Osteoblast (primary cell): ENCODE results near the gene RBM15B. TPM values are rescaled to one million over a fixed set of nuclear protein-coding genes. Genes with fewer than 3 reads are reported as not detected.
"Not testable (repeated sequence)": the region's sequence is repeated elsewhere in the genome, so short reads cannot be mapped to it uniquely, and the experiment has no call there.

Experiments
- DNase-seq: peaks from one replicate; pipeline ENCODE4 v3.0.0; 2011; ENCODE audit warnings: low spot score, mixed read lengths; ENCODE audit not compliant: insufficient read length; ENCODE audit errors: missing footprints
- H2AFZ ChIP-seq: 2 replicates; pipeline ENCODE4 v1.6.0; 2011; ENCODE audit warnings: mild to moderate bottlenecking, low read length
- H3K27ac ChIP-seq: 2 replicates; pipeline ENCODE4 v1.5.1; 2011; ENCODE audit warnings: mild to moderate bottlenecking, low read depth, low read length, moderate library complexity
- H3K27me3 ChIP-seq: 2 replicates; pipeline ENCODE4 v1.6.0; 2012; ENCODE audit warnings: mild to moderate bottlenecking, control low read depth, inconsistent platforms, low read length, moderate library complexity; ENCODE audit not compliant: insufficient read depth
- H3K36me3 ChIP-seq: 2 replicates; pipeline ENCODE4 v1.5.1; 2011; ENCODE audit warnings: mild to moderate bottlenecking, low read length, control low read depth, moderate library complexity; ENCODE audit not compliant: insufficient read depth
- H3K4me1 ChIP-seq: 2 replicates; pipeline ENCODE4 v1.5.1; 2011; ENCODE audit warnings: mild to moderate bottlenecking, low read length, control low read depth, moderate library complexity; ENCODE audit not compliant: insufficient read depth
- H3K4me2 ChIP-seq: 2 replicates; pipeline ENCODE4 v1.6.0; 2011; ENCODE audit warnings: mild to moderate bottlenecking, low read length; ENCODE audit not compliant: insufficient read depth
- H3K4me3 ChIP-seq: fragments of 200-600 bp; sonication (generic); 3 replicates; pipeline ENCODE4 v1.5.1; 2012; ENCODE audit warnings: mild to moderate bottlenecking, low read length, inconsistent platforms; ENCODE audit not compliant: insufficient read depth
- H3K79me2 ChIP-seq: 2 replicates; pipeline ENCODE4 v1.6.0; 2012; ENCODE audit warnings: mild to moderate bottlenecking, low read length, control low read depth, inconsistent platforms; ENCODE audit not compliant: insufficient read depth
- H3K9me3 ChIP-seq: 2 replicates; pipeline ENCODE4 v1.5.1; 2011; ENCODE audit warnings: low read depth, low read length, control low read depth
- H4K20me1 ChIP-seq: 2 replicates; pipeline ENCODE4 v1.6.0; 2012; ENCODE audit warnings: mild to moderate bottlenecking, low read length, control low read depth; ENCODE audit not compliant: insufficient read depth
- total RNA-seq: library from RNA; depleted of rRNA; stranded (reverse); fragments of >200 nt; gene quantifications from 2 replicates; pipeline ENCODE4 v1.2.3, GENCODE V29; 2012
- TF ChIP-seq, protein P1 (sequence below): IDR thresholded peaks from 2 replicates; pipeline ENCODE4 v1.5.1; 2011; ENCODE audit warnings: mild to moderate bottlenecking, low read depth, low read length, moderate library complexity; ENCODE audit errors: extremely low read depth

RBM15B gene
- total RNA-seq, 1 donor = 48.9 TPM

DNA sequence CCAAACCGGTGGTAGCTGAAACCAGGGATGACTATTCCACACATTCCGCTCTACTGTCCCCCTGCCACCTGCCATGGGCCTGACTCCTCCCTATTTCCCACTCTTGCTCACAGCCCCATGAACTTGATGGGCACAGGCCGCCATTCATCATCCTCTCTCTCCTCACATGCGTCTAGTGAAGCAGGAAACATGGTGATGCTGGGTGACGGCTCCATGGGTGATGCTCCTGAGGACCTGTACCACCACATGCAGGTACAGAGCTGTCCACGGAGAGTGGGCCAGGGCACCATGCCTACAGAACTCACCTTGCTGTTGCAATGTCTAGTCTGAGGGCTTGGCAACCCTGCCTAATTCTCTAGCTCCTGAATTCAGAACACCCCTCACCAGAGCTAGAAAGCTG is 29.3 kb upstream of the RBM15B start:
- DNase-seq = no peak
- no peaks in the 10 kb centered on the region for H4K20me1 ChIP-seq
- H3K27me3 ChIP-seq = no peaks in the 10 kb centered on the region
- no peaks in the 10 kb centered on the region for H3K36me3 ChIP-seq
- no peaks in the 10 kb centered on the region for H3K4me1 ChIP-seq
- H2AFZ ChIP-seq = no peak overlapping the region
- no peak overlapping the region for H3K4me2 ChIP-seq
- TF ChIP-seq, protein P1, sequence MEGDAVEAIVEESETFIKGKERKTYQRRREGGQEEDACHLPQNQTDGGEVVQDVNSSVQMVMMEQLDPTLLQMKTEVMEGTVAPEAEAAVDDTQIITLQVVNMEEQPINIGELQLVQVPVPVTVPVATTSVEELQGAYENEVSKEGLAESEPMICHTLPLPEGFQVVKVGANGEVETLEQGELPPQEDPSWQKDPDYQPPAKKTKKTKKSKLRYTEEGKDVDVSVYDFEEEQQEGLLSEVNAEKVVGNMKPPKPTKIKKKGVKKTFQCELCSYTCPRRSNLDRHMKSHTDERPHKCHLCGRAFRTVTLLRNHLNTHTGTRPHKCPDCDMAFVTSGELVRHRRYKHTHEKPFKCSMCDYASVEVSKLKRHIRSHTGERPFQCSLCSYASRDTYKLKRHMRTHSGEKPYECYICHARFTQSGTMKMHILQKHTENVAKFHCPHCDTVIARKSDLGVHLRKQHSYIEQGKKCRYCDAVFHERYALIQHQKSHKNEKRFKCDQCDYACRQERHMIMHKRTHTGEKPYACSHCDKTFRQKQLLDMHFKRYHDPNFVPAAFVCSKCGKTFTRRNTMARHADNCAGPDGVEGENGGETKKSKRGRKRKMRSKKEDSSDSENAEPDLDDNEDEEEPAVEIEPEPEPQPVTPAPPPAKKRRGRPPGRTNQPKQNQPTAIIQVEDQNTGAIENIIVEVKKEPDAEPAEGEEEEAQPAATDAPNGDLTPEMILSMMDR = no peak
- H3K79me2 ChIP-seq = no peaks in the 10 kb centered on the region
- H3K9me3 ChIP-seq = no peaks in the 10 kb centered on the region
- H3K27ac ChIP-seq = no peak overlapping the region
- no peak overlapping the region for H3K4me3 ChIP-seq

DNA sequence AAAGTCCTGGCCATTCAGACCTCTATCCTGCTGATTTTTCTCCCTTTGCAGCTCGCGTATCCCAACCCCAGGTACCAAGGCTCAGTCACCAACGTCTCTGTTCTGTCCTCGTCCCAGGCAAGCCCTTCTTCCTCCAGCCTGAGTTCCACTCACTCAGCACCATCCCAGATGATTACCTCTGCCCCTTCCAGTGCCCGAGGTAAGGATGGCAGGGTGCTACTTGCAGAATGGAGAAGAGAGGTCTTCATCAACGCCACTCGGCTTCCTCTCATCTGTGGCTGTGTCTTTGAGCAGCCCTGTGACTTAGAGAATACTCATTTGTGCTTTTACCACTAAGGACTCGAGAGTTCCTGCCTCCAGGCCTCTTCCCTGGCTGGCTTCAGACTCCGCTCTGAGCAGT is 28.6 kb upstream of the RBM15B start:
- H3K4me1 ChIP-seq = no peaks in the 10 kb centered on the region
- H3K27me3 ChIP-seq = no peaks in the 10 kb centered on the region
- no peaks in the 10 kb centered on the region for H3K9me3 ChIP-seq
- H3K4me3 ChIP-seq = no peak overlapping the region
- no peaks in the 10 kb centered on the region for H3K36me3 ChIP-seq
- TF ChIP-seq, protein P1 = no peak
- H3K4me2 ChIP-seq = no peak overlapping the region
- H2AFZ ChIP-seq = no peak overlapping the region
- no peak overlapping the region for H3K27ac ChIP-seq
- DNase-seq = no peak
- H4K20me1 ChIP-seq = no peaks in the 10 kb centered on the region
- H3K79me2 ChIP-seq = no peaks in the 10 kb centered on the region

DNA sequence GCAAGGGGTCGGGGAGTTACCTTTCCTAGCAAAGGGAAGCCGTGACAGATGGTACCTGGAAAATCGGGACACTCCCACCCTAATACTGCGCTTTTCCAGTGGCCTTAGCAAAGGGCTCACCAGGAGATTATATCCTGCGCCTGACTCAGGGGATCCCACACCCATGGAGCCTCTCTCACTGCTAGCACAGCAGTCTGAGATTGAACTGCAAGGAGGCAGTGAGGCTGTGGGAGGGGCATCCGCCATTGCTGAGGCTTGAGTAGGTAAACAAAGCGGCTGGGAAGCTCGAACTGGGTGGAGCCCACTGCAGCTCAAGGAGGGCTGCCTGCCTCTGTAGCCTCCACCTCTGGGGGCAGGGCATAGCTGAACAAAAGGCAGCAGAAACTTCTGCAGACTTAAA is 22.8 kb upstream of the RBM15B start:
- H3K79me2 ChIP-seq, DNase-seq, H3K9me3 ChIP-seq, H3K4me2 ChIP-seq, H3K4me1 ChIP-seq, H3K4me3 ChIP-seq, H2AFZ ChIP-seq, H3K27ac ChIP-seq, H4K20me1 ChIP-seq, H3K36me3 ChIP-seq, H3K27me3 ChIP-seq: not testable (repeated sequence)

DNA sequence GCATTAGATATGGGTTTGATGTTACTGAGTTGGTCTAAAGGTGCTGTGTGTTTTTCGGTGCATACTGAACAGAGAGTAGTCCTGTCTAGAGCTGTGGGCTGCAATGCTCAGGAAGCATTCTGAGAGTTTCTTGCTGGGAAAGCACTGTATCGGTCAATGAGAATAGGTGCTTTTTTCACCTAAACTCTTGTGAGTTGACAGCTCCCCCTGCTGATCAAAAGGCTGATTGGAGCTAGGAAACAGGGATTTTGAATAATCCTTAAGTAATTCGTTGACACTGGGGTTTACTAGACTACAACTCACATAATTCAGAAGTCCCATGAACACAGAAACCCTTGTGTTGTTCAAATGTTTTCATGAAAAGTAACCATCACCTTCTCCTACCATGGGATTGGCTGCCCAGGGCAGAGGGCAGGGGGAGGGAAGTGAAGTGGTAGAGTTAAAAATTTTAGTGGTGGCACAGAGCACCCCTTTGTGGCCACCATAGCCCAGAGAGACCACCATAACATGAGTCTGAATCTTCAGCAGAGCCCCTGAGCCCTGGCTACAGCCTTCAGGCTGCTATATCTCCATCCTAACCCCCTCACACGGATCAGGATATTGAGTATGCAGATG is 19.0 kb upstream of the RBM15B start:
- H3K79me2 ChIP-seq = no peaks in the 10 kb centered on the region

More for the DNA sequence above, 19.0 kb upstream of the RBM15B start:
- Histone ChIP-seq H2AFZ (no peak overlapping the region), H3K4me1 (no peaks in the 10 kb centered on the region), H3K9me3 (no peaks in the 10 kb centered on the region), H3K27ac (no peak overlapping the region), H3K36me3 (no peaks in the 10 kb centered on the region), H3K4me2 (no peak overlapping the region), H4K20me1 (no peaks in the 10 kb centered on the region), H3K4me3 (no peak overlapping the region), H3K27me3 (no peaks in the 10 kb centered on the region)
- peak; percentile 67 for DNase-seq
- TF ChIP-seq, protein P1 = peak; percentile 79
